Smooth muscle cell (in vitro differentiated cells): Measurements from ENCODE around the gene MSL3B.

ENCODE experiments used
- DNase-seq: peaks from one replicate; lab custom pipeline; 2025; ENCODE audit not compliant: unreplicated experiment; lab: John Stamatoyannopoulos, UW
- H2AFZ ChIP-seq: fragments of 200-600 bp; sonication (generic); 2 replicates; pipeline ENCODE4 v1.6.0; 2016; ENCODE audit warnings: antibody characterized with exemption, low read depth, mild to moderate bottlenecking
- H3F3A ChIP-seq: fragments of 200-600 bp; sonication (generic); 2 replicates; pipeline ENCODE4 v1.6.0; 2017; ENCODE audit warnings: antibody characterized with exemption, low read depth
- H3K27ac ChIP-seq: fragments of 200-600 bp; sonication (generic); 2 replicates; pipeline ENCODE4 v1.5.1; 2016; ENCODE audit warnings: low read depth, mild to moderate bottlenecking
- H3K27me3 ChIP-seq: fragments of 200-600 bp; sonication (generic); 2 replicates; pipeline ENCODE4 v1.6.1; 2016; ENCODE audit warnings: low read depth, mild to moderate bottlenecking
- H3K36me3 ChIP-seq: fragments of 200-600 bp; sonication (generic); 2 replicates; pipeline ENCODE4 v1.5.1; 2016; ENCODE audit warnings: low read depth
- H3K4me1 ChIP-seq: fragments of 200-600 bp; sonication (generic); 2 replicates; pipeline ENCODE4 v1.5.1; 2016; ENCODE audit warnings: low read depth
- H3K4me2 ChIP-seq: fragments of 200-600 bp; sonication (generic); 2 replicates; pipeline ENCODE4 v1.6.0; 2016; ENCODE audit warnings: mild to moderate bottlenecking
- H3K4me3 ChIP-seq: fragments of 200-600 bp; sonication (generic); 2 replicates; pipeline ENCODE4 v1.5.1; 2016; ENCODE audit warnings: mild to moderate bottlenecking
- H3K79me2 ChIP-seq: fragments of 200-600 bp; sonication (generic); 2 replicates; pipeline ENCODE4 v1.6.0; 2016; ENCODE audit warnings: low read depth, mild to moderate bottlenecking
- H3K9ac ChIP-seq: fragments of 200-600 bp; sonication (generic); 2 replicates; pipeline ENCODE4 v1.6.0; 2016; ENCODE audit warnings: low read depth
- H3K9me3 ChIP-seq: fragments of 200-600 bp; sonication (generic); replicated peaks from 2 replicates; pipeline ENCODE4 v1.5.1; 2016; ENCODE audit warnings: low read depth
- H4K20me1 ChIP-seq: fragments of 200-600 bp; sonication (generic); 2 replicates; pipeline ENCODE4 v1.6.0; 2016; ENCODE audit warnings: low read depth
- CTCF ChIP-seq: fragments of 200-600 bp; sonication (generic); IDR thresholded peaks from 2 replicates; pipeline ENCODE4 v1.5.1; 2017; ENCODE audit warnings: borderline replicate concordance, mild to moderate bottlenecking, antibody characterized with exemption; ENCODE audit not compliant: insufficient read depth, poor library complexity, severe bottlenecking
- WGBS: methylation state at CpG from one replicate; pipeline ENCODE4 v1.1.7; 2016; ENCODE audit warnings: low lambda C conversion rate; 5-methylcytosine and 5-hydroxymethylcytosine counted together

Gene MSL3B

GRCh38 chr2:233867993-233868532 is at the start of gene MSL3B:
MSL3B (minus strand) TSS chr2:233868386.
- no peaks in the 10 kb centered on the region for H4K20me1 ChIP-seq
- peaks cover 24% of the 10 kb centered on the region for H3K27me3 ChIP-seq
- H3K36me3 ChIP-seq, result peaks cover 17% of the 10 kb centered on the region
- H3K79me2 ChIP-seq, result no peaks in the 10 kb centered on the region
- H3K4me1 ChIP-seq, result no peaks in the 10 kb centered on the region
- H3K4me2 ChIP-seq, result peak within 1 kb of the TSS; percentile 95
- peaks cover 7% of the 10 kb centered on the region for H3K9me3 ChIP-seq
- H3F3A ChIP-seq, result peaks cover 3% of the 10 kb centered on the region
- peak within 1 kb of the TSS; percentile 32 for H3K27ac ChIP-seq
- H3K4me3 ChIP-seq, result peak within 1 kb of the TSS; percentile 90
- TF ChIP-seq CTCF, result no peak
- WGBS, result 6% methylated on average over 50 of the region's 50 CpGs
- H2AFZ ChIP-seq, result peak within 1 kb of the TSS; percentile 100
- no peak for DNase-seq
- H3K9ac ChIP-seq, result peak within 1 kb of the TSS; percentile 80

- TF ChIP-seq CTCF, result no peak
- Histone ChIP-seq H3K4me3 (no peak within 1 kb of the TSS), H4K20me1 (no peaks in the 10 kb centered on the region), H3K4me2 (no peak within 1 kb of the TSS), H3K9me3 (no peaks in the 10 kb centered on the region), H3K27ac (no peak within 1 kb of the TSS), H3F3A (no peaks in the 10 kb centered on the region), H3K36me3 (no peaks in the 10 kb centered on the region), H3K9ac (no peak within 1 kb of the TSS), H3K4me1 (peaks cover 7% of the 10 kb centered on the region), H3K79me2 (no peaks in the 10 kb centered on the region), H2AFZ (no peak within 1 kb of the TSS), H3K27me3 (peaks cover 26% of the 10 kb centered on the region)
- WGBS, result 34% methylated on average over 5 of the region's 5 CpGs
- DNase-seq, result no peak
These were observed 48.9 kb upstream of the MSL3B start, which contains the start of gene TRPM8 for GRCh38 chr2:233917116-233917515. TRPM8 (plus strand) TSS chr2:233917373; CDS start chr2:233926538, 9,165 bp downstream.

GRCh38 chr2:233915128-233915527 is 46.9 kb upstream of the MSL3B start:
- Histone ChIP-seq H3K79me2 (no peaks in the 10 kb centered on the region), H4K20me1 (no peaks in the 10 kb centered on the region)
- 26% methylated on average over 2 of the region's 2 CpGs for WGBS

More at GRCh38 chr2:233915128-233915527, 46.9 kb upstream of the MSL3B start:
- Histone ChIP-seq H3K9ac (no peak overlapping the region), H3K9me3 (no peaks in the 10 kb centered on the region), H3K27me3 (peaks cover 26% of the 10 kb centered on the region), H2AFZ (no peak overlapping the region), H3K27ac (no peak overlapping the region), H3K4me2 (no peak overlapping the region), H3K4me1 (peaks cover 7% of the 10 kb centered on the region), H3F3A (no peaks in the 10 kb centered on the region), H3K36me3 (no peaks in the 10 kb centered on the region), H3K4me3 (no peak overlapping the region)
- DNase-seq, result no peak
- TF ChIP-seq CTCF, result no peak
